Mucosa of descending colon (tissue), 3 donors: ENCODE data around the gene FAM180B. TPM values are rescaled to one million over a fixed set of nuclear protein-coding genes. Genes with fewer than 3 reads are reported as not detected.
"Not testable (repeated sequence)": the region's sequence is repeated elsewhere in the genome, so short reads cannot be mapped to it uniquely, and the experiment has no call there.

Source experiments
- ATAC-seq: fragments of 200-7000 bp; cut with Tn5 transposase; one replicate; pipeline ENCODE4 v1.9.1; 2020; ENCODE audit warnings: mild to moderate bottlenecking, moderate library complexity
- DNase-seq, 3 donors: peaks; one replicate each; pipeline ENCODE4 v3.0.0-alpha.2; 2020
- H3K36me3 ChIP-seq: fragments of 200-600 bp; one replicate; pipeline ENCODE4 v1.8.0; 2021; ENCODE audit warnings: low read depth, mild to moderate bottlenecking
- H3K4me1 ChIP-seq: fragments of 200-600 bp; one replicate; pipeline ENCODE4 v1.8.0; 2021; ENCODE audit warnings: low read depth, mild to moderate bottlenecking
- H3K4me3 ChIP-seq: fragments of 200-600 bp; one replicate; pipeline ENCODE4 v1.8.0; 2021; ENCODE audit warnings: mild to moderate bottlenecking
- H3K9me3 ChIP-seq: fragments of 200-600 bp; one replicate; pipeline ENCODE4 v1.8.0; 2021; ENCODE audit warnings: mild to moderate bottlenecking
- intact Hi-C, 2 donors: fragments of 100-400 bp; cut with DNase I in 1 of 2; cut with micrococcal nuclease in 1 of 2; formaldehyde crosslinking; loops; one replicate each; pipeline versions ENCODE4 v1.11.0 to v1.11.1; 2022; cut with DNase I, micrococcal nuclease
- total RNA-seq, 3 donors: library from RNA; stranded (reverse); fragmentation: NEBNext Ultra II Directional in 2 of 3; extraction: Animal tissue kit (Norgen Biotek cat#: 25700) in 2 of 3; gene quantifications; one replicate each; pipeline versions ENCODE4 v1.2.1 to v1.2.4, GENCODE V29; 2021 to 2023
- TF ChIP-seq, protein P1 (sequence below): fragments of 200-600 bp; IDR thresholded peaks from one replicate; pipeline ENCODE4 v1.8.0; 2022; ENCODE audit warnings: antibody characterized with exemption, mild to moderate bottlenecking
- donor health status: DM: no; HTN: no; CAD: no; lungs with moderate emphysema.
- donor health status: DM: no; HTN: no; CAD: no.
- donor health status: DM: no; HTN: yes; CAD: no.

FAM180B gene
- total RNA-seq, 3 donors from 2014 or later = 0.36 to 0.51 TPM; not detected in 1

DNA sequence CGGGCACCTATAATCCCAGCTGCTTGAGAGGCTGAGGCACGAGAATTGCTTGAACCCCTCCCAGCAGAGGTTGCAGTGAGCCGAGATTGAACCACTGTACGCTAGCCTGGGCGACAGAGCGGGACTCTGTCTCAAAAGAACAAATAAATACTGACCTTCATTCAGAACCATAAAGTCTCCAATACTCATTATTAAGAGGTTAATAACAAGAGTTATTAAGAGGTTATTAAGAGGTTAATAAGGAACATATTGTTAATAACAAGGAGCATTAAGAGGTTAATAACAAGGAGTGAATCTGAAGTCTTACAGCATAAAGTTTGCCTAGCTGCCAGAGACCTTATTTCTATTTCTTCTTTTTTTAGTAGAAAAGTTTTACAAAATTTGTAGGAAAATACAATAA is 41.2 kb upstream of the FAM180B start:
- H3K4me1 ChIP-seq = peaks cover 20% of the 10 kb centered on the region

DNA sequence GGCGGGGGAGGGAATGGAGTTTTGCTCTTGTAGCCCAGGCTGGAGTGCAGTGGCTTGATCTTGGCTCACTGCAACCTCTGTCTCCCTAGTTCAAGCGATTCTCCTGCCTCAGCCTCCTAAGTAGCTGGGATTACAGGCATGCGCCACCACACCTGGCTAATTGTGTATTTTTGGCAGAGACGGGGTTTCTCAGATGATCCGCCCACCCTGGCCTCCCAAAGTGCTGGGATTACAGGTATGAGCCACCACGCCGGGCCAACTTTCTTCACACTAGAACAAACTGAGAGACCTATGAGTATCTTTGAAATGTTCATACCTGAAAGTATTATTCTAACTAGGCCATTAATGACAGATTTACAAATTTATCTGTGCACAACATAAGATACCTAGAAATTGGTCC is 40.2 kb upstream of the FAM180B start:
- H3K9me3 ChIP-seq, DNase-seq, H3K4me3 ChIP-seq, intact Hi-C loops, H3K36me3 ChIP-seq, ATAC-seq: not testable (repeated sequence)
- peaks cover 20% of the 10 kb centered on the region for H3K4me1 ChIP-seq

More for the DNA sequence above, 41.2 kb upstream of the FAM180B start:
- intact Hi-C loops = no loop called here
- ATAC-seq (no peak), DNase-seq (no peak)
- Histone ChIP-seq H3K9me3 (no peaks in the 10 kb centered on the region), H3K4me3 (no peak overlapping the region), H3K36me3 (no peaks in the 10 kb centered on the region)
- TF ChIP-seq, protein P1, sequence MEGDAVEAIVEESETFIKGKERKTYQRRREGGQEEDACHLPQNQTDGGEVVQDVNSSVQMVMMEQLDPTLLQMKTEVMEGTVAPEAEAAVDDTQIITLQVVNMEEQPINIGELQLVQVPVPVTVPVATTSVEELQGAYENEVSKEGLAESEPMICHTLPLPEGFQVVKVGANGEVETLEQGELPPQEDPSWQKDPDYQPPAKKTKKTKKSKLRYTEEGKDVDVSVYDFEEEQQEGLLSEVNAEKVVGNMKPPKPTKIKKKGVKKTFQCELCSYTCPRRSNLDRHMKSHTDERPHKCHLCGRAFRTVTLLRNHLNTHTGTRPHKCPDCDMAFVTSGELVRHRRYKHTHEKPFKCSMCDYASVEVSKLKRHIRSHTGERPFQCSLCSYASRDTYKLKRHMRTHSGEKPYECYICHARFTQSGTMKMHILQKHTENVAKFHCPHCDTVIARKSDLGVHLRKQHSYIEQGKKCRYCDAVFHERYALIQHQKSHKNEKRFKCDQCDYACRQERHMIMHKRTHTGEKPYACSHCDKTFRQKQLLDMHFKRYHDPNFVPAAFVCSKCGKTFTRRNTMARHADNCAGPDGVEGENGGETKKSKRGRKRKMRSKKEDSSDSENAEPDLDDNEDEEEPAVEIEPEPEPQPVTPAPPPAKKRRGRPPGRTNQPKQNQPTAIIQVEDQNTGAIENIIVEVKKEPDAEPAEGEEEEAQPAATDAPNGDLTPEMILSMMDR = no peak

DNA sequence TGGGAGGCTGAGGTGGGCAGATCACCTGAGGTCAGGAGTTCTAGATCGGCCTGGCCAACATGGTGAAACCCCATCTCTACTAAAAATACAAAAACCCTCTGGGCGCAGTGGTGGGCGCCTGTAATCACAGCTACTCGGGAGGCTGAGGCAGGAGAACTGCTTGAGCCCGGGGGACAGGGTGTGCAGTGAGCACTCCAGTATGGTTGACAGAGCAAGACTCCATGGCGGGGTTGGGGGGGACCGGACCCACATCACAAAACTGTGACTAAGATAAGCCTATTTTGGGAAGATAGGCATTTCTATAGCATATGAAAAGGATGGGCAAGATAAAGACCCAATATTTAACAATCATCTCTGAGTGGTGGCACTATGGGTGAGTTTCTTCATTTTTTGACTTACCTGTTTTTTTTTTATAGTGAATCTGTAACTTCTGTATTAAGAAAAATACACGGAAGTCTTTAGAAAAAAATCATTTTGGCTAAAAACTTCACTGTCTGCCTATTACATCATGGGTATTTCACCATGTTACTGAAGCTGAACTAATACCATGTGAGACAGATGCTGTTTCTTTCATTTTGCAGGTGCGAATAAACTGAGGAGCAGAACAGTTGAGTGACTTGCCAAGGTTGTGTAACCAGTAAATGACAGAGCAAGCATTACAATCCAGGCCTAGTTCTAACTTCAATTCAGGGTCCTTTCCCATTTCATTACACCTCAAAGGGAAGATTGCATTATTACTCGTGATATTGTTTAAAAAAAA is 36.0 kb upstream of the FAM180B start:
- H3K36me3 ChIP-seq = no peaks in the 10 kb centered on the region
- H3K4me1 ChIP-seq = peaks cover 25% of the 10 kb centered on the region
- TF ChIP-seq, protein P1 = no peak
- no peak for ATAC-seq
- intact Hi-C loops = no loop called here
- no peak for DNase-seq
- no peak overlapping the region for H3K4me3 ChIP-seq
- no peaks in the 10 kb centered on the region for H3K9me3 ChIP-seq

DNA sequence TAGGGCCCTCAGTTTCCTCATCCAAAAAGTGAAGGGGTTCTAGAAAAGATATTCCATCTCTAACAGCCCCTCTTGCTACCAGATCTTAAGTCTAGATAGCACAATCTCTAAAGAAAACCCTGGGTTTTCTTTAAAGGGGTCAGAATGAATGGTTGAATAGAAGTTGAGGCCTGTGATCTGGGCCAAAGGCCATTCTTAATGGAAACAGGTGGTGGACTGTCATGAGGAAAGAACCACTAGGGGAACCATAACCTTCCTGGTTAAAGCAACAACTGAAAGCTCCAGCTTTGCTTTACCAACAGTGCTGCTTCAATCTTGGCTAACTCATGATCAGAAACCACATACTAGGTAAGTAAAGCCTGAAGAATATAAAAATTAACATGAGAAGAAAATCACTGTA is 35.4 kb upstream of the FAM180B start:
- H3K4me1 ChIP-seq = peaks cover 25% of the 10 kb centered on the region

DNA sequence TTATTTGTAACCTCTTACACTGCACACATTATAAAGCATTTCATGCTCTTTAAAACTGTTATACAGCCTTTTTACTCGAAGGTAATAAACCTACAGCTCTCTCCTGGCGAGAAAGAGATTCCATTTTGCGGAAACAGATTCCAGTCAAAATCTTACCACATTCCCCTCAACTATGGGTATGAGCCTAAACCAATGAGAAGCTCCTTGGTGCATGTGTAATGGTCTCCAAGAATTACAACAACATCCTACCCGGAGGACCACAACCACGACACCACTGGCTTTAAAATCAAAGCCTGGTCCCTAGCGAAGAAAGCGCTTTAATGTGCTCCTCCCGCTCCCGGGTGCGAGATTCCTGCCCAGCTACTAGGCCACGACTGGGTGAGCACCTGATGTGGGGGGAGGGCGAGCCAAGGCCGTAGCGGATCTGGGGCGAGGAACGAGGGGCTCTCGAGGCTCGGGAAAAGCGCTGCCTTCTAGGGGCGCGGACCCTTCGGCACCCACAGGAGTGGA is 34.4 kb upstream of the FAM180B start:
- peaks cover 24% of the 10 kb centered on the region for H3K4me1 ChIP-seq
- DNase-seq = no peak
- intact Hi-C loops = no loop called here
- TF ChIP-seq, protein P1 = no peak
- H3K36me3 ChIP-seq = no peaks in the 10 kb centered on the region
- ATAC-seq = peak; percentile 20
- no peaks in the 10 kb centered on the region for H3K9me3 ChIP-seq
- peak overlapping the region; percentile 58 for H3K4me3 ChIP-seq

More for the DNA sequence above, 35.4 kb upstream of the FAM180B start:
- ATAC-seq (no peak), DNase-seq (no peak)
- Histone ChIP-seq H3K9me3 (no peaks in the 10 kb centered on the region), H3K4me3 (no peak overlapping the region), H3K36me3 (no peaks in the 10 kb centered on the region)
- intact Hi-C loops = no loop called here
- TF ChIP-seq, protein P1 = no peak

DNA sequence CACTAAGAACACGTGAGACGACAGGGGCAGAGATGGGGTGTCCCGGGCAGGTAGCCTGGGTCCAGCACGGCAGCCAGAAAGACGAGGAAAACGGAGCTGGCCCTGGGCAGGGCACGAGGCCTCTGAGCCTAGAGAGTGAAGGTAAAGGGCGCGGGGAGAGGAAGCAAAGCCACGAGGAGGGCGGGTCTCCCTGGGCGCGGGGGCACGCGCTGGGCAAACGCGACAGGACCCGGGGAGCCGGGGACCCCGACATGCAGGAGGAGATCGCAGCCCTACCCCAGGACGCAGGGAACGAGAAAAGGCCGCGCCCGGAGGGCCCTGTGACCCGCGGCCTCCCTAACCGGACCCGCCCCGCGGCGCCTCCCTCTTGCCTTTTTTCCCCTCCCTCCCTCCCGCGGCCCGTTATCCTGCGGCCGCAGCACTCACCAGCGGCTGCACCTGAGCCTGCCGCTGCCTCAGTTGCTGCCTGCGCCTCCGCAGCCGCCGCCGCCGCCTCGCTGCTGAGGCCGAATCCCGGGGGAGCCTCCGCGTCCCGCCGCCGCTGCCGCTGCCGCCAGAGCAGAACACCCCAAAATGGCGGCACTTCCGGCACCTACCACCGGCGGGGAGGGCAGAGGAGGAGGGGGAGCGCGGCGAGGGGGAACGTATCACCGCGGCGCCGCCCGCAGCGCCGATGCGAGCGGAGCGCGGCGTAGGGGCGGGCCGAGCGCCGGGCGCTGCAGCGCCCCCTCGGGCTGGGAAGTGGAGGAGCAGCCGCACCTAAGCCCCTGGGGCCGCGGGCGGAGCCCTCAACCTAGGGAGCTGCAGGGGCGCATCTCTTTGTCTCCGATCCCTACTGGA is 33.7 kb upstream of the FAM180B start, which contains the start of gene CELF1:
Gene CELF1, minus strand, starts transcription at position 567 of the 840 bp plus-strand sequence. CDS start 53,609 bp downstream, outside the sequence.
- intact Hi-C loops = no loop called here
- Histone ChIP-seq H3K9me3 (no peaks in the 10 kb centered on the region), H3K4me1 (peaks cover 20% of the 10 kb centered on the region), H3K4me3 (peak within 1 kb of the TSS; percentile 58), H3K36me3 (no peaks in the 10 kb centered on the region)
- peak; percentile 93 to 96 (median 95) for DNase-seq
- TF ChIP-seq, protein P1 = peak; percentile 92
- peak; percentile 98 for ATAC-seq
